Omental fat pad (tissue), 4 donors: ENCODE results near the gene GPR151. TPM values are rescaled to one million over a fixed set of nuclear protein-coding genes. Genes with fewer than 3 reads are reported as not detected.

Experiments
- ATAC-seq: fragments of 150-250 bp; one replicate; pipeline ENCODE4 v1.9.1; 2016; ENCODE audit warnings: mild to moderate bottlenecking, moderate library complexity; ENCODE audit not compliant: low FRiP score
- DNase-seq: peaks from one replicate; pipeline ENCODE4 v3.0.0-alpha.2; 2019; ENCODE audit warnings: low spot score
- total RNA-seq, 4 donors: library from RNA; depleted of rRNA; stranded (reverse); fragments of >200 nt; gene quantifications; one replicate each; pipeline ENCODE4 v1.1.0, GENCODE V29; 2016
- TF ChIP-seq, protein P1 (sequence below), 3 donors: fragments of 450-650 bp; IDR thresholded peaks; one replicate each; pipeline ENCODE4 v1.5.1; 2016 to 2017; ENCODE audit warnings: antibody characterized with exemption in 3 of 3, mild to moderate bottlenecking in 3 of 3, moderate library complexity in 2 of 3

Gene GPR151
- total RNA-seq, 4 donors from 2014 or later = not detected

DNA sequence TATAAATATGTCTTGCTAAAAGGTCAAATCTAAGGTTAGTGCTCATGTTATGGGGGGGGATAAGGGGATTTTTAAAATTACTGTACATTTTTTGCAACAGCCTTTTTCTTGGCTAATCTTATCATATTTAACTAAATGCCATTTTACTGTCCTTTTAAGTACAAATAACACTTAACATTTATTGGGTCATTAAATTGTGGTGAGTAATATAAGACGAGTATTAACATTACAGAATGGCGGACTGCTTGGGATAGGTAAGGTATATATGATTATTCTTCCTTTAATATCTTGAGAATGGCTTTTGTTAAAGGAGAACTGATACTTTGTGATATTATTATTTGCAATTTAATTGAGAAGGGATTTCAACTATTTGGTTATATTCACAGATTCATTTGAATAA is 33.2 kb downstream of the GPR151 start:
- ATAC-seq = no peak
- TF ChIP-seq, protein P1, sequence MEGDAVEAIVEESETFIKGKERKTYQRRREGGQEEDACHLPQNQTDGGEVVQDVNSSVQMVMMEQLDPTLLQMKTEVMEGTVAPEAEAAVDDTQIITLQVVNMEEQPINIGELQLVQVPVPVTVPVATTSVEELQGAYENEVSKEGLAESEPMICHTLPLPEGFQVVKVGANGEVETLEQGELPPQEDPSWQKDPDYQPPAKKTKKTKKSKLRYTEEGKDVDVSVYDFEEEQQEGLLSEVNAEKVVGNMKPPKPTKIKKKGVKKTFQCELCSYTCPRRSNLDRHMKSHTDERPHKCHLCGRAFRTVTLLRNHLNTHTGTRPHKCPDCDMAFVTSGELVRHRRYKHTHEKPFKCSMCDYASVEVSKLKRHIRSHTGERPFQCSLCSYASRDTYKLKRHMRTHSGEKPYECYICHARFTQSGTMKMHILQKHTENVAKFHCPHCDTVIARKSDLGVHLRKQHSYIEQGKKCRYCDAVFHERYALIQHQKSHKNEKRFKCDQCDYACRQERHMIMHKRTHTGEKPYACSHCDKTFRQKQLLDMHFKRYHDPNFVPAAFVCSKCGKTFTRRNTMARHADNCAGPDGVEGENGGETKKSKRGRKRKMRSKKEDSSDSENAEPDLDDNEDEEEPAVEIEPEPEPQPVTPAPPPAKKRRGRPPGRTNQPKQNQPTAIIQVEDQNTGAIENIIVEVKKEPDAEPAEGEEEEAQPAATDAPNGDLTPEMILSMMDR (IDR thresholded peaks at IDR 0.05) = no peak
- DNase-seq = no peak

DNA sequence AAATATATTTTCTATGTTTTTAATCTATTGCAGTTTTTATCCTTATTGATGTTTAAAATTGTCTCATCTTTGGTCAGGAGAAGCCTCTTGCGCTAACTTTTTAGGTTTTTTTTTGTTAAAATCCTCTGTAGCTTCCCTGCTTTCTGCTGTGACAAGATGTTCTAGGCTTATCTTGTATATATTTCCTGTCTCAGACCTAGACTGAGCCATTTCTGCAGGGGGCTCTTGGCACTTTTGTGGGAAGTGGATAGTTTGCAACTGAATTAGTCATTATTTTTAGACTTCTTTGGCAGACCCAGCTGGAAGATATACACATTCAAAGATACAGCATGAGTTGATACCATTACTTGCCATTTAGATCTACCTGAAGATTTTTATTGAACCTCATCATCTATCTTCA is 40.1 kb downstream of the GPR151 start:
- ATAC-seq (no peak), DNase-seq (no peak)
- TF ChIP-seq, protein P1 (IDR thresholded peaks at IDR 0.05) = no peak

DNA sequence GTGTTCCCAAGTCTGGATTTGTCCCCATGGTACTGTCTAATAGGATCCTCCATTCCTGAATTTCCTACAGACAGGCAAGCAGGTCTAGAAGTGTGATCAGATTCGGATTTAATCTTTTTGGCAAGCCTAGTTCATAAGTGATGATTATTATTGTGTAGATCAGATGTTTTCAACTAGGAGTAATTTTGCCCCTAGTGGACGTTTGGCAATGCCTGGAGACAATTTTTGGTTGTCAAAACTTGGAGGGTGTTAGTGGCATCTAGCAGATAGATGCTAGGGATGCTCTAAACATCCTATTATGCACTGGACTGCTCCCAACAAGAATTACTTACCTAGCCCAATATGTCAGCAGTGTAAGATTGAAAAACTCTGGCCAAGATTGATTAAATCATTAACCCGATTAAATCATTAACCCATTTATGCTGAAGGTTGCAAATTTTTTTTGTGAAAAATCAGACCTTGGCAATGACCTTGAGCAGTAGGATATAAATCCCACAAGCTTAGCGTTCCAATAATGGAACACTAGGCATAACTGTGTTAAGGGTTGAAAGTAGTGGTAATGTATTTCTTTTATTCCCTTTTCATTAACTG is 40.7 kb downstream of the GPR151 start:
- no peak for DNase-seq
- ATAC-seq = no peak
- TF ChIP-seq, protein P1 (IDR thresholded peaks at IDR 0.05) = no peak

DNA sequence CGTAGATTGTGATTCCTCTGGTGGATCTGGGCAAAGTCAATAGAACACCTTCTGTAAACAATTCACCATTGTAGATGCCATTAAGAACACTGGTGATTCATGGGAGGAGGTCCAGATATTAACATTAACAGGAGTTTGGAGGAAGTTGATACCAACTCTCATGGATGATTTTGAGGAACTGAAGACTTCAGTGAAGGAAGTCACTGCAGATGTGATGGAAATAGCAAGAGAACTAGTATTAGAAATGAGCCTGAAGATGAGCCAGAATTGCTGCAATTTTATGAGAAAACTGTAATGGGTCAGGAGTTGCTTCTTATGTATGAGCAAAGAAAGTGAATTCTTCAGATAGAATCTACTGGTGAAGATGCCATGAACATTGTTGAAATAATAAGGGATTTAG is 41.9 kb downstream of the GPR151 start:
- DNase-seq (no peak), ATAC-seq (no peak)
- TF ChIP-seq, protein P1 (IDR thresholded peaks at IDR 0.05) = no peak

DNA sequence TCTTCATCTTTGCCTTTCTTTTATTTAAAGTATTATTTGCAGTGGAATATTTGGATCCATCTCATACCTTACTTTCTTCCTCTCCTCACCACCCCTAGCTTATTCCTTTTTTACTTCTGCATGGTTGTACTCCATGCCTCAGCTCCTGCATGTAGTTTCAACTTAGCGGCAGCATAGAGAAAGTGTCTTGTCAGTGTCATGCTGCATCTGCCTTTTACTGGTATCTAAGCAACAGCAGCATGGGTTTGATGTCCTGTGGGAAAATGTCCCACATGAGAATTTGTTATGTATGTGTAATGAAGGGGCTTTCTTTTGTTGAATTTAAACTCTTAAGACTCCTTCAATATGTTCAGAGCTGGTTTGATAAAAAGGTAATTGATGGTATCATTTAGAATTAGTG is 48.2 kb downstream of the GPR151 start:
- DNase-seq = no peak
- TF ChIP-seq, protein P1 (IDR thresholded peaks at IDR 0.05) = no peak
- ATAC-seq = no peak

DNA sequence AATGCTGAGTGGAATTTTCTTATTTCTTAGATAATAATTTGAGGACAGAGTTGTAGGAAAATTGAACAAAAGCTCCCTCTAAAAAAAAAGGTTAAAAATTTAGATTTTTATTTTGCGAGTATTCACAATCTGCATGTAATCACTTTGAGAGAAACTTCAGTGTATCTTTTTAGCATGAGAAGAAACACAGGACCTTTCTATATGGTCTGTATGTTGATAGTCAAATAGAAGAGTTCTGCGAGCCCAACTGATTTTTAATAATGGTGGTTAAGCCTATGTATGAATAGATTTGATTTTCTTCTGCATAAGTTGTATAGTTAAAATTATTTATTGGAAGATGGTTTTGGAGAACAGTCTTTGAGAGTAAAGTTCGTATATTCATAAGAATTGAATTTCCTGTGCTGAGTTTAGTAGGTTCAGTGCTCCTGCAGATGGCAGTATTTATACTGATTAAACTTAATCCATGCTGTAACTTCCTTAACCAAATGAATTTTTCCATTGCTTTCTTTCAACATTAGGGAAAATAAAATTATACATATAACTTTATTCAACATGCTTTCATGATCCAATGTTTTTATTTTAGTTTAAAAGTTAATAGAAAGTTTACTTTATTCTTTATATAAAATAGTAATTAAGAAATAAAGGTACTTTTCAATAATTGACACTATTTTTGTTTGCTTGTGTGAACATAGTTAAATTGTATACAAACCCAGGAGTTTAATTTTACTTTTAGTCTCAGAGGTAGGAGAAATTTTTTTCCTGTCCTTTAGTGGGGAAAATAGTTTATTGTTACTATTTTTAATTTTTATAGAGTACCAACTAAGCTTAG is 49.3 kb downstream of the GPR151 start:
- DNase-seq = no peak
- TF ChIP-seq, protein P1 (IDR thresholded peaks at IDR 0.05) = no peak
- no peak for ATAC-seq

DNA sequence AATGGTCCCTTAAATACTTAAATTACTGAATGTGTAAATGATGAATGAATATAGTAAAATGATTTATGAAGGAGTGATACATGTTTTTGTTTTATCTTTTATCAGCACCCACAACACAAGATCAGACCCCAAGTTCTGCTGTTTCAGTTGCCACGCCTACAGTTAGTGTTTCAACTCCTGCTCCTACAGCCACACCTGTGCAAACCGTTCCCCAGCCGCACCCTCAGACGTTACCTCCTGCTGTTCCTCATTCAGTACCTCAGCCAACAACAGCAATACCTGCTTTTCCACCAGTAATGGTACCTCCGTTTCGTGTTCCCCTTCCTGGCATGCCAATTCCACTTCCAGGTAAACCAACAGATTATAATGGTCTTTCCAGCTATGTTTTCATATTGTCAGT is 52.5 kb downstream of the GPR151 start:
- ATAC-seq = no peak
- TF ChIP-seq, protein P1 (IDR thresholded peaks at IDR 0.05) = no peak
- DNase-seq = no peak
